ENCODE results near the gene C2CD4B.

C2CD4B gene

GRCh38 chr15:62165104-62165792 is at the start of gene C2CD4B:
Gene C2CD4B, minus strand, starts transcription at chr15:62165285. Its CDS starts 301 bp downstream, at chr15:62164984.
- H3K4me1 ChIP-seq (ENCODE audit: control insufficient read depth, low read depth, low read length): no peaks in the 10 kb centered on the region
- H3K36me3 ChIP-seq (ENCODE audit: control insufficient read depth, low read depth, low read length): no peaks in the 10 kb centered on the region
- no peak within 1 kb of the TSS for H3K27ac ChIP-seq (ENCODE audit: low read length)
- no peaks in the 10 kb centered on the region for H3K9me3 ChIP-seq (ENCODE audit: control insufficient read depth, low read depth, low read length)
- peaks cover 62% of the 10 kb centered on the region for H3K27me3 ChIP-seq (ENCODE audit: control insufficient read depth, insufficient read depth, low read length)
- H3K9ac ChIP-seq (ENCODE audit: low read length): no peak within 1 kb of the TSS
- H3K4me3 ChIP-seq (ENCODE audit: low read length): peak within 1 kb of the TSS; percentile 53

GRCh38 chr15:62212741-62213140 is 47.7 kb upstream of the C2CD4B start:
- Histone ChIP-seq H3K4me3 (ENCODE audit: low read length) (no peak overlapping the region), H3K9ac (ENCODE audit: low read length) (no peak overlapping the region), H3K36me3 (ENCODE audit: control insufficient read depth, low read depth, low read length) (no peaks in the 10 kb centered on the region), H3K27ac (ENCODE audit: low read length) (no peak overlapping the region), H3K9me3 (ENCODE audit: control insufficient read depth, low read depth, low read length) (peaks cover 13% of the 10 kb centered on the region), H3K4me1 (ENCODE audit: control insufficient read depth, low read depth, low read length) (no peaks in the 10 kb centered on the region), H3K27me3 (ENCODE audit: control insufficient read depth, insufficient read depth, low read length) (no peaks in the 10 kb centered on the region)

DNA sequence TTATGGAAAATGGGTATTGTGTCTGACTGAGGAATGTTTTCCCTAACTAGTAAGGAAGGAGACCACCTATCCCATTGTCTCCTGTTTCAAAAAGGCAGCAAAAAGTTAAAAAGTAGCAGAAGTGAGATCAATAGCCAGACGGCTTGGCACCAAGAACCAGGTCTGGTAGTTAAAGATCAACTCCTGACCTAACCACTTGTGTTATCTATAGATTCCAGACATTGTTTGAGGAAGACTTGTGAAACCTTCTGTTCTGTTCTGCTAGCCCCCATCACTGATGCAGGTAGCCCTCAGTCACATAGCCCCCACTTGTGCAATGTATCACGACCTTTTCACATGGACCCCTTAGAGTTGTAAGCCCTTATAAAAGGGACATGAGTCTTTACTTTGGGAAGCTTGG is 46.3 kb upstream of the C2CD4B start:
- H3K4me3 ChIP-seq (ENCODE audit: low read length): no peak overlapping the region
- H3K27ac ChIP-seq (ENCODE audit: low read length): no peak overlapping the region
- no peaks in the 10 kb centered on the region for H3K36me3 ChIP-seq (ENCODE audit: control insufficient read depth, low read depth, low read length)
- H3K27me3 ChIP-seq (ENCODE audit: control insufficient read depth, insufficient read depth, low read length): no peaks in the 10 kb centered on the region
- H3K9me3 ChIP-seq (ENCODE audit: control insufficient read depth, low read depth, low read length): no peaks in the 10 kb centered on the region
- H3K9ac ChIP-seq (ENCODE audit: low read length): no peak overlapping the region
- H3K4me1 ChIP-seq (ENCODE audit: control insufficient read depth, low read depth, low read length): no peaks in the 10 kb centered on the region

DNA sequence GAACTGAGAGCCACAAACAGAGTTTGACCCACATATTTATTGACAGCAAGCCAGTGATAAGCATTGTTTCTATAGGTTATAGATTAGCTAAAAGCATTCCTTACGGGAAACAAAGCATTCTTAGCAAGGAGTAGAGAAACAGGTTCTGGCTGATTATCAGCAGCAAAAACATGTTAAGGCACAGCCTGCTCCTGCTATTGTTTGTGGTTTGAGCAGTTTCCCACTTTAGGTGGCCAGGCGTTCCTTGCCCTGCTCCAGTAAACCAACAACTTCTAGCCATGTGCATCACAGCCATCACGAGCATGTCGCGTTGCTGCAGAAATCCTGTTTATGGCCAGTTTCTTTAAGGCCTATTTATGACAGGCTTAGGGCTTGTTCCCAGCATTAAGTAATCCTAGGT is 44.7 kb upstream of the C2CD4B start:
- Histone ChIP-seq H3K27me3 (ENCODE audit: control insufficient read depth, insufficient read depth, low read length) (no peaks in the 10 kb centered on the region), H3K9ac (ENCODE audit: low read length) (no peak overlapping the region), H3K27ac (ENCODE audit: low read length) (no peak overlapping the region), H3K36me3 (ENCODE audit: control insufficient read depth, low read depth, low read length) (no peaks in the 10 kb centered on the region), H3K4me3 (ENCODE audit: low read length) (no peak overlapping the region), H3K9me3 (ENCODE audit: control insufficient read depth, low read depth, low read length) (peaks cover 4% of the 10 kb centered on the region), H3K4me1 (ENCODE audit: control insufficient read depth, low read depth, low read length) (no peaks in the 10 kb centered on the region)

- Histone ChIP-seq H3K36me3 (ENCODE audit: control insufficient read depth, low read depth, low read length) (no peaks in the 10 kb centered on the region), H3K27me3 (ENCODE audit: control insufficient read depth, insufficient read depth, low read length) (no peaks in the 10 kb centered on the region), H3K27ac (ENCODE audit: low read length) (no peak overlapping the region), H3K4me1 (ENCODE audit: control insufficient read depth, low read depth, low read length) (no peaks in the 10 kb centered on the region), H3K9ac (ENCODE audit: low read length) (no peak overlapping the region), H3K9me3 (ENCODE audit: control insufficient read depth, low read depth, low read length) (peaks cover 5% of the 10 kb centered on the region), H3K4me3 (ENCODE audit: low read length) (no peak overlapping the region)
Measured at GRCh38 chr15:62209322-62209721, 44.2 kb upstream of the C2CD4B start.

DNA sequence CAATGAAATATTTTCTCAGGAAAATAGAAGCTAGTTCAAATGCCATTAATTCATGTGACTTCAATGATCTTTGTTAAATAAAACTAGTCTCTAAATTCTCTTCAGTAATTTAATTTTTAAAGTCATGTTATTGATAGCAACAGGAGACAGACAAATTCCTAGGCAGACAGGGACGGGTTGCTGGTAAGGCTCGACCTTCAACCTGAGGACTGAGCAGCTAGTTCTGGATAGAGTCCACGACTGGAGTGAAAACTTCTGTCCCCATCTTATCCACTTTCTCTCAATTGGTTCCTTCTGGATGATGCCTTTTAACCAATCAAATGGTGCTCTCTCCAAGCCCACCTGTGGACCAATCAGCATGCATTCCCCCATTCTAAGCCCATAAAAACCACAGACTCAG is 43.8 kb upstream of the C2CD4B start:
- Histone ChIP-seq H3K9me3 (ENCODE audit: control insufficient read depth, low read depth, low read length) (peaks cover 5% of the 10 kb centered on the region), H3K27me3 (ENCODE audit: control insufficient read depth, insufficient read depth, low read length) (no peaks in the 10 kb centered on the region), H3K4me1 (ENCODE audit: control insufficient read depth, low read depth, low read length) (no peaks in the 10 kb centered on the region), H3K9ac (ENCODE audit: low read length) (no peak overlapping the region), H3K4me3 (ENCODE audit: low read length) (no peak overlapping the region), H3K36me3 (ENCODE audit: control insufficient read depth, low read depth, low read length) (no peaks in the 10 kb centered on the region), H3K27ac (ENCODE audit: low read length) (no peak overlapping the region)

DNA sequence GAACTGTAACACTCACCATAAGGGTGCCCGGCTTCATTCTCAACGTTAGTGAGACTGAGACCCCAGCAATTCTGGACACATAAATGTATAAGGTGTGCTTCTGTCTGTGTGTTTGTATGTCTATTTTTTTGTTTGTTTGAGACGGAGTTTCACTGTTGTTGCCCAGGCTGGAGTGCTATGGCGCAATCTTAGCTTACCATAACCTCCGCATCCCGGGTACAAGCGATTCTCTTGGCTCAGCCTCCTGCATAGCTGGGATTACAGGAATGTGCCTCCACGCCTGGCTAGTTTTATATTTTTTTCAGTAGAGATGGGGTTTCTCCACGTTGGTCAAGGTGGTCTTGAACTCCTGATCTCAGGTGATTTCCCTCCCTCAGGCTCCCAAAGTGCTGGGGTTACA is 43.3 kb upstream of the C2CD4B start:
- Histone ChIP-seq H3K9me3 (ENCODE audit: control insufficient read depth, low read depth, low read length) (peaks cover 5% of the 10 kb centered on the region), H3K9ac (ENCODE audit: low read length) (no peak overlapping the region), H3K27me3 (ENCODE audit: control insufficient read depth, insufficient read depth, low read length) (no peaks in the 10 kb centered on the region), H3K27ac (ENCODE audit: low read length) (no peak overlapping the region), H3K36me3 (ENCODE audit: control insufficient read depth, low read depth, low read length) (no peaks in the 10 kb centered on the region), H3K4me1 (ENCODE audit: control insufficient read depth, low read depth, low read length) (no peaks in the 10 kb centered on the region), H3K4me3 (ENCODE audit: low read length) (no peak overlapping the region)

DNA sequence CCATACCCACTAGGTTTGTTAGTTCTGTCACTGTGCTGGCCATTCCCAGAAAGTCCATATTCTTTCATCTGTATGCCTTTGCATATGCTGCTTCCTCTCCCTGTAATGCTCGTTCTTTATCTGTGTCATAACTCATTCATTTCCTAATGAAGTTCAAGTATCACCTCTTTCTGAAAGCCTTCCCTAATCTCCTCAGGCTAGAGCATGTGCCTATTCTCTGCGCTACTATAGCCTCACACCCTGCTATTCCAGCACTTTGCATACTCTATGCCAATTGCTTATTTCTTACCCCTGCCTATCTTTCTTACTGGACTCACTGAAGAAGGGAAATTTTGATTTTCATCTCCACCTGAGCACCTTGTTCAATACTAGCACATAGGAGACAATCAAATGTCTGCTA is 25.6 kb upstream of the C2CD4B start:
- Histone ChIP-seq H3K4me1 (ENCODE audit: control insufficient read depth, low read depth, low read length) (no peaks in the 10 kb centered on the region), H3K9ac (ENCODE audit: low read length) (no peak overlapping the region), H3K36me3 (ENCODE audit: control insufficient read depth, low read depth, low read length) (no peaks in the 10 kb centered on the region), H3K4me3 (ENCODE audit: low read length) (no peak overlapping the region), H3K9me3 (ENCODE audit: control insufficient read depth, low read depth, low read length) (no peaks in the 10 kb centered on the region), H3K27me3 (ENCODE audit: control insufficient read depth, insufficient read depth, low read length) (no peaks in the 10 kb centered on the region), H3K27ac (ENCODE audit: low read length) (no peak overlapping the region)

DNA sequence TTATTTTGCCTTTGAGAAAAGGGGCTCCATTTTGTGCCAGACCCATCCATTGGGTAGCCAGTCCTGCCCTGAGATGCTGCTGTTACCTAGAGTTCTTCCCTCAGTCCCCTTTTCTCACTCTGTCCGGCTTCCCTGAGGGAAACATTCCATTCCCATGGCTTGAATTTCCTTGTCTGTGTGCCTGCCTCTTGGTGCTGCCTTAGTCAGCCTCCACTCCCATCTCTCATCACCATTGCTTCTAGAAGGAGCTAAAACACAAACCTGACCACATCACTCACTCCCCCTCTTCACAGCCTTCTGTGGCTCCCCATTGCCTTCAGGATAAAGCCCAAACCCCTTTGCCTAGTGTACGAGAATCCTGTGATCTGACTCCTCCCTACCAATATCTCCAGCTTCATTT is 25.2 kb upstream of the C2CD4B start:
- Histone ChIP-seq H3K36me3 (ENCODE audit: control insufficient read depth, low read depth, low read length) (no peaks in the 10 kb centered on the region), H3K9me3 (ENCODE audit: control insufficient read depth, low read depth, low read length) (no peaks in the 10 kb centered on the region), H3K27ac (ENCODE audit: low read length) (no peak overlapping the region)

GRCh38 chr15:62188744-62189143 is 23.7 kb upstream of the C2CD4B start:
- H3K4me1 ChIP-seq (ENCODE audit: control insufficient read depth, low read depth, low read length): no peaks in the 10 kb centered on the region
- H3K27me3 ChIP-seq (ENCODE audit: control insufficient read depth, insufficient read depth, low read length): no peaks in the 10 kb centered on the region

More for the DNA sequence above, 25.2 kb upstream of the C2CD4B start:
- Histone ChIP-seq H3K4me3 (ENCODE audit: low read length) (no peak overlapping the region), H3K9ac (ENCODE audit: low read length) (no peak overlapping the region), H3K4me1 (ENCODE audit: control insufficient read depth, low read depth, low read length) (no peaks in the 10 kb centered on the region), H3K27me3 (ENCODE audit: control insufficient read depth, insufficient read depth, low read length) (no peaks in the 10 kb centered on the region)

DNA sequence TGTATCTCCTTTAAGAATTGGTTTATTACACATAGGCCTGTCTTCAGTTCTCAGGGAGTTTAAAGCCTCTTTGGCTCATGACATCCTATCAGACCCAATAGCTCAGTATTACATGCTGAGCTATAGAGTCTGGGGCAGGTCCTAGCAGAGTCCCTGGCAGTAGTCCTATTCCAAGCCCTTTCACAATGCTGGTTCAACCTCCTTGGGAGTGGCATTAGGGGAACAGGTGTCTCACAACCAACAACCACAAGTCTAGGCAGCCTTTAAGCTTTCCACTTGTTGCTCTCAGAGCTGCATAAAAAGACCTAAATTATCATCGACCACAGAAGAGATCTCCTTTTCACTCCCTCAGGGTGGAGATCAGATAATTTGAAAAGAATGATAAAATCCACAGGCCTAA is 22.8 kb upstream of the C2CD4B start:
- no peak overlapping the region for H3K9ac ChIP-seq (ENCODE audit: low read length)
- H3K4me1 ChIP-seq (ENCODE audit: control insufficient read depth, low read depth, low read length): no peaks in the 10 kb centered on the region
- H3K4me3 ChIP-seq (ENCODE audit: low read length): no peak overlapping the region
- H3K27ac ChIP-seq (ENCODE audit: low read length): no peak overlapping the region
- no peaks in the 10 kb centered on the region for H3K36me3 ChIP-seq (ENCODE audit: control insufficient read depth, low read depth, low read length)
- no peaks in the 10 kb centered on the region for H3K27me3 ChIP-seq (ENCODE audit: control insufficient read depth, insufficient read depth, low read length)
- H3K9me3 ChIP-seq (ENCODE audit: control insufficient read depth, low read depth, low read length): no peaks in the 10 kb centered on the region

More at GRCh38 chr15:62188744-62189143, 23.7 kb upstream of the C2CD4B start:
- Histone ChIP-seq H3K36me3 (ENCODE audit: control insufficient read depth, low read depth, low read length) (no peaks in the 10 kb centered on the region), H3K9ac (ENCODE audit: low read length) (no peak overlapping the region), H3K27ac (ENCODE audit: low read length) (no peak overlapping the region), H3K4me3 (ENCODE audit: low read length) (no peak overlapping the region), H3K9me3 (ENCODE audit: control insufficient read depth, low read depth, low read length) (no peaks in the 10 kb centered on the region)

DNA sequence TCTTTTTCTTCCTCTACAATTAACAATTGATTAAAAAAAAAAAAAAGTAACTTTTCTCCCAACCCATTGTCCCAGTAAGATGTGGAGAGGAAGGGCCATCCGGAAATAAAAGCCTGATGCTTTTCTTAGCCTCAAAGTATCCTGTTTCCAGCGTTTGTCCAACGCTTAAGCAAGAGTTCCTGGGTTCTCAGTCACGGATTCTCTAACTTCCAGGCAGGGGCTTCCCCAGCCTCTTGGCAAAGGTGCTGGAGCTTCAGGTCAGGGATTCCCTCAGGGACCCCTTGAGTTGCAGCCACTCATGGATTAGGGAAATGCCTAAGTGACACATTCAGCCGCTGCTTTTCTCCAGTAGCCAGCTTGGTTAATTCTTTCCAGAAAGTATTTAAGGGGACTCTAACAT is 22.3 kb upstream of the C2CD4B start:
- Histone ChIP-seq H3K27me3 (ENCODE audit: control insufficient read depth, insufficient read depth, low read length) (no peaks in the 10 kb centered on the region), H3K9me3 (ENCODE audit: control insufficient read depth, low read depth, low read length) (no peaks in the 10 kb centered on the region), H3K9ac (ENCODE audit: low read length) (no peak overlapping the region), H3K27ac (ENCODE audit: low read length) (no peak overlapping the region), H3K36me3 (ENCODE audit: control insufficient read depth, low read depth, low read length) (no peaks in the 10 kb centered on the region), H3K4me1 (ENCODE audit: control insufficient read depth, low read depth, low read length) (no peaks in the 10 kb centered on the region), H3K4me3 (ENCODE audit: low read length) (no peak overlapping the region)

All from iPS-18a (cell line).